Right lung (tissue), 10 donors: Measurements from ENCODE around the gene CSTPP1. TPM values are rescaled to one million over a fixed set of nuclear protein-coding genes. Genes with fewer than 3 reads are reported as not detected.
A peak's percentile ranks its signal among the peaks of the same experiment; 100 is the strongest.

Source experiments
- DNase-seq, 2 donors: peaks; one replicate each; pipeline ENCODE4 v3.0.0-alpha.2; 2013
- long read RNA-seq, 8 donors: transcript quantifications; one replicate each; lab custom pipeline, GENCODE V29; 2026
- polyA plus RNA-seq, 5 donors: library from polyadenylated mRNA; unstranded; fragments of 120-200 nt; gene quantifications; one replicate each; pipeline versions ENCODE4 v1.2.1 to v1.2.3, GENCODE V29; 2013; ENCODE audit warnings: inconsistent platforms in 1 of 5, low replicate concordance in 1 of 5; ENCODE audit not compliant: insufficient read length in 5 of 5, insufficient read depth in 1 of 5

CSTPP1 gene, protein sequence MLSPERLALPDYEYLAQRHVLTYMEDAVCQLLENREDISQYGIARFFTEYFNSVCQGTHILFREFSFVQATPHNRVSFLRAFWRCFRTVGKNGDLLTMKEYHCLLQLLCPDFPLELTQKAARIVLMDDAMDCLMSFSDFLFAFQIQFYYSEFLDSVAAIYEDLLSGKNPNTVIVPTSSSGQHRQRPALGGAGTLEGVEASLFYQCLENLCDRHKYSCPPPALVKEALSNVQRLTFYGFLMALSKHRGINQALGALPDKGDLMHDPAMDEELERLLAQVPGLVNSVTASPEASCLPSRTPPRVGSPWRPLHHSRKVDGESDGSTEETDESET
- polyA plus RNA-seq = 10 to 100 TPM; 43.7 to 52.7 (median 50.9) TPM
- long read RNA-seq, donor 1, transcript C11orf49-201 (9 exons, 1,645 nt) = minor isoform, 12 of 82 reads
- long read RNA-seq, donor 1, transcript C11orf49-223 (1 exons, 2,141 nt) = major isoform, 17 of 82 reads
- long read RNA-seq, donor 1, partial matches to known transcripts = 17 of 82 reads
- long read RNA-seq, donor 1, other reads (novel, unspliced or antisense) = 28 of 82 reads
- long read RNA-seq, donor 2, transcript C11orf49-201 (9 exons, 1,645 nt) = major isoform, 15 of 24 reads
- long read RNA-seq, donor 2, partial matches to known transcripts = 0 of 24 reads
- long read RNA-seq, donor 2, other reads (novel, unspliced or antisense) = 0 of 24 reads
- long read RNA-seq, donor 3, transcript C11orf49-201 (9 exons, 1,645 nt) = minor isoform, 6 of 172 reads
- long read RNA-seq, donor 3, transcript C11orf49-223 (1 exons, 2,141 nt) = major isoform, 24 of 172 reads
- long read RNA-seq, donor 3, partial matches to known transcripts = 120 of 172 reads
- long read RNA-seq, donor 3, other reads (novel, unspliced or antisense) = 10 of 172 reads
- long read RNA-seq, donor 4, transcript C11orf49-223 (1 exons, 2,141 nt) = major isoform, 8 of 29 reads
- long read RNA-seq, donor 4, transcript C11orf49-201 (9 exons, 1,645 nt) = major isoform, 8 of 29 reads
- long read RNA-seq, donor 4, partial matches to known transcripts = 5 of 29 reads
- long read RNA-seq, donor 4, other reads (novel, unspliced or antisense) = 5 of 29 reads
- long read RNA-seq, donor 5, transcript C11orf49-223 (1 exons, 2,141 nt) = major isoform, 18 of 43 reads
- long read RNA-seq, donor 5, transcript C11orf49-201 (9 exons, 1,645 nt) = minor isoform, 12 of 43 reads
- long read RNA-seq, donor 5, partial matches to known transcripts = 0 of 43 reads
- long read RNA-seq, donor 5, other reads (novel, unspliced or antisense) = 0 of 43 reads
- long read RNA-seq, donor 6, transcript C11orf49-201 (9 exons, 1,645 nt) = major isoform, 10 of 51 reads
- long read RNA-seq, donor 6, transcript C11orf49-223 (1 exons, 2,141 nt) = major isoform, 10 of 51 reads
- long read RNA-seq, donor 6, transcript C11orf49-207 (8 exons, 1,527 nt) = minor isoform, 5 of 51 reads
- long read RNA-seq, donor 6, partial matches to known transcripts = 5 of 51 reads
- long read RNA-seq, donor 6, other reads (novel, unspliced or antisense) = 18 of 51 reads
- long read RNA-seq, donor 7, transcript C11orf49-201 (9 exons, 1,645 nt) = major isoform, 10 of 59 reads
- long read RNA-seq, donor 7, partial matches to known transcripts = 25 of 59 reads
- long read RNA-seq, donor 7, other reads (novel, unspliced or antisense) = 13 of 59 reads
- long read RNA-seq, donor 8, transcript C11orf49-223 (1 exons, 2,141 nt) = major isoform, 6 of 21 reads
- long read RNA-seq, donor 8, partial matches to known transcripts = 8 of 21 reads
- long read RNA-seq, donor 8, other reads (novel, unspliced or antisense) = 0 of 21 reads

DNA sequence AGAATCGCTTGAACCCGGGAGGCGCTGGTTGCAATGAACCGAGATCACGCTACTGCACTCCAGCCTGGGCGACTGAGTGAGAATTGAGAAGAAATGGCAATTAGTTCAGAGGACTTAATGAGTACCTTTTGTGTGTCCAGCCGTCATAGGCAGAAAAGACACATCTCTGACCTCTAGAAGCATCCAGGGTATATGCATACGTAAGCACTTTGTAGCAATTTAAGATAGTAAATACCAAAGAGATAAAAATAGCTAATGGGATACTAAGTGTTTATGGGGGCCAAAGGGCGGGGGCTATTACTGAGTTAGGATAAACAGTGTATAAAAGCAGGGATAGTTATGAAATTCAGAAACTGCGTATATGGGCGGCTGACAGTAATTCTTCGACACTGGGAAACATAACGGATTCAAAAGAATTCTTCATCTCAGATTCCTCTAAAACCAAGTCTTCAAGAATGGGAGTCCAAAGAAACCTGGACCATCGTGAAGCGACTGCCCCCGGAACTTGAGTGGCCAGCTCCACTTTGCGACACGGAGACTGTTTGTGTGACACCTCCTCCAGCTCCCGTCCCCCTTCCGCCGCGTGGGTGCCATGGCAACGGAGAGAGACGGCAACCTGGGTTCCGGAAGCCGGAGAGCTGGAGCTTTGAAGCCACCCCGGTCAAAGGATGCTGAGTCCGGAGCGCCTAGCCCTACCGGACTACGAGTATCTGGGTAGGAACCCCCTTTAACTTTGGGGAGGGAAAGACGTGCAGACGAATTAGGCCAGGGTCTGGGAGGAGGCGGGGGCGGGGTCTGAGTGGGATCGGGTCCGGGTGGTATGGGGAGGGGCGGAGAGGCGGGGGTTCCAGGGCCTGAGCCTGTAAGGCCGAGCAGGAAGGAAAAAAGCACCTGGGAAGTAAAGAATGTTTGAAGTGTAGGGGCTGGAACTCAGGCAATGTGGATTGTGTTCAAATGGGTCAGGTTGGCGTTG is at the start of gene CSTPP1:
TSS of gene CSTPP1 (plus strand) at position 624 of the 973 bp plus-strand sequence. CDS start at position 669, 45 bp downstream.
- peak; percentile 89 to 91 for DNase-seq

DNA sequence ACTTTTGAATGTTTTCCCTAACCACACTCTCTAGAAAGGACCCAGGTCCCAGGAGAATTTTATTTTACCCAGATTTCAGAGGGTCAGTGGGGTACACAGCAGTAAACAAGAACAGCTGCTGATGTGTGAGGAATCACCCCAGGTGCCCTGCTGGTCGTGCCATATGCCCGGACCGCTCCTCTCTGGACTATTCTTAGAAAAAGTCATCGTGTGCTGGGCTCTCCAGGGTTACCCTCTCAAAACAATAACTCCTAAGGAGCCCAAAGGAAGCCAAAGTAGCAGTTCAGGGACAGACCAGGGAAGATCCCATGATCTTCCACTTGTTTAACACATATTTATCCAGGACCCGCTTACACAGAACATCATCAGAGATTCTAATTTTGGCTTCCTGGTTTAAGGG is 47.9 kb upstream of the CSTPP1 start:
- no peak for DNase-seq

DNA sequence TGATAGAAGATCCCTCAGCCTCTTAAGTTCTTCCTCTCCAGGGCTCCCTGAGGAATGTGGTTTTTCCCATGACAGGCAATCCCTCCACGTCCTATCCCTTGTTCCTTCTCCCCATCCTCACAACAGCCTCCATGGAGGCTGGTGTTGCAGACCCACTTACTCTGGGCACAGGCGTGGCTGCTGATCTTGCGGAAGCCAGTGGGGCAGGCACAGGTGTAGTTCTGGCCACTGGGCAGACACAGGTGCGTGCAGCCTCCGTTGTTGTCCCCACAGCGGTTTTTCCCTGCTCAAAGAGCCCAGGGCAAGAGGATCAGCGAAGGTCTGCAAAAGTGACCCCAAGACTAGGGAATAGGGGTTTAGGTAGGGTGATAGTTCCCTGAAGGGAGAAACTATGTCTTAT is 47.3 kb upstream of the CSTPP1 start:
- DNase-seq = no peak

DNA sequence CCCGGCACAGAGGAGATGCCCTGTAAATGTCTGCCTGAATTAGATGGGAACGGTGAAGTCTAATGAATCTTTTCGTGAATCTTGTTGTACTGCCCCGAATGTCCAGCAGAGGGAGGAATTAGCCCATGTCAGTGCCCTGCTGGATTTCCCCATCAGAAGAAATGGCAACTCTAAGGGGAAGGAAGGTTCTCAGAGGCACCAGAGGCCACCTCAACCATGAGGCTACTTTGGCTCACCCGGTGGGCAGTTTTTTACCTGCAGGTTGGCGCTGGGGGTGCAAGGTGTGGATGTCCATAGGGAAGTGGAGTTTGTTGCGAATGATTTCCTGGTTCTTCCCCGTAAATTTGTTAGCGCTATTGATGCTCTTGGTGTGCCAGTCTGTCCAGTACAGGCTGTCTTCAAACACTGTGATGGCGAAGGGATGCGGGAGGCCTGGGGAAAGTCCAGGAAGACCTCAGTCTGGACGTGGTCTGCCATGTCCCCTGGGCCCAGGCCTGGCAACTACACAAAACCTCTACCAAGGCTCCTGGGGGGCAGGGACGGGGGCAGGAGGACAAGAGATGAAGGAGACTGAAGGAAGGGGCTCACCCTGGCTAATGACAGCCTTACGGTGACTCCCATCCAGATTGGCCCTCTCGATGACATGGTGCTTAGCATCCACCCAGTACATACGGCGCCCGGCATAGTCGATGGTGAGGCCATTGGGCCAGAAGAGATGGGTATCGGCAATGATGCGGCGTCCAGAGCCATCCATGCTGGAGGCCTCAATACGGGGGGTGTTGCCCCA is 46.7 kb upstream of the CSTPP1 start:
- peak; percentile 43 to 74 for DNase-seq

DNA sequence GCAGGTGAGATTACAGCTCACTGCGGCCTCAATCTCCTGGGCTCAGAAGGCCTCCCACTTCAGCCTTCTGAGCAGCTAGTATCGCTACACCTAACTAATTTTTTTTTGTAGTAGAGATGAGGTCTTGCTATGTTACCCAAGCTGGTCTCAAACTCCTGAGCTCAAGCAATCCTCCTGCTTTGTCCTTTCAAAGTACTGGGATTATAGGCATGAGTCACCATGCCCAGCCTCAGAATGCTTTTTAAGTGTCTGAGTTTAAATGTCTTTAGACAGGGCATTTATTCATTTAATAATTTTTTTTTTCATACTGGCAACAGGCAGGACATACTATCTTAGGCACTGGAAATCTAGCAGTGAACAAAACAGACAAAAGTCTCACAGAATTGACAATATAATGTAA is 45.9 kb upstream of the CSTPP1 start:
- no peak for DNase-seq

DNA sequence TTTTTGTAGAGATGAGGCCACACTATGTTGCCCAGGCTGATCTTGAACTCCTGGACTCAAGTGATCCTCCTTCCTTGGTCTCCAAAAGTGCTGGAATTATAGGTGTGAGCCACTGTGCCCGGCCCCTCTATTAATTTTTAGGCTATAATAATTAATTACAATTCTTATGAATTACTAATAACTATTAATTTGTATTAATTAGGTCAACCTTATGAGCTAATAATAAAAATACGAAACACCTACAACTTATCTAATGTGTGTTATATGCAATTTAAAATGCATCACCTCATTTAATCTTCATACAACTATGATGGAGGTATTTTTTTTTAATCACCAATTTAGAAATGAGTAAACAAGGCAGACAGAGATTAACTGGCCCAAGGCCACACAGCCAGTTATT is 44.5 kb upstream of the CSTPP1 start:
- no peak for DNase-seq

DNA sequence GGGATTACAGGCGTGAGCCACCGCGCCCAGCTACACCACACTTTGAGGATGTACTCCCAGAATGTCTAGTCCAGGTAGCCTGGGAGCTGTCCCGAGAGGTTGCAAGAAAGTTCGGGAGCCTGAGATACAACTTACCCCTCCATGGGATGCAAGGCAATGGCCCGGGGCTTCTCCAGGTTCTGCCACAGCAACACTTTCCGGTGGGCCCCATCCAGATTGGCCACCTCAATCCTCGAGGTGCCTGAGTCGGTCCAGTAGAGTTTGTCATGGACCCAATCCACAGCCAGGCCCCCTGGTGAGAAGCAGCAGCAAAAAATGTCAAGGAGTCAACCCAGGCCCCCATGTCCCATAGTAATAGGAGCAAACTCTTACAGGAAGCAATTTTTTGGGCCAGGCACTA is 43.7 kb upstream of the CSTPP1 start:
- no peak for DNase-seq

DNA sequence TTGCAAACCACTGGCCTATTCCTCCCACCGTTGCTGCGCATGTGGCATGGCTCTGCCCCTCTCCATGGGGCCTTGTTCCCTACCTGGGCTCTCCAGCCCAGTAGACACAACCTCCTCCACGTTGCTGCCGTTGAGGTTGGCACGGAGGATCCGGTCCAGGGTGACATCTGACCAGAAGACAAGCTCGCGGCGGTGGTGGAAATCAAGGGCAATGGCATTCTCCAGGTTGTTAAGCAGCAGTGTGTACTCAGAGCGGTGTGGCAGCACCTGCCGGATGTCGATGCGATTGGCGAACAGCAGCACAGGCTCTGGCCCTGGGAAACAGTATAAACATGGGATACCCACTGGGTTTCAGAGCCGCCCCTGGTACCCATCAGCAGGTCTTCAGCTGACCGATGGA is 42.1 kb upstream of the CSTPP1 start:
- no peak for DNase-seq

DNA sequence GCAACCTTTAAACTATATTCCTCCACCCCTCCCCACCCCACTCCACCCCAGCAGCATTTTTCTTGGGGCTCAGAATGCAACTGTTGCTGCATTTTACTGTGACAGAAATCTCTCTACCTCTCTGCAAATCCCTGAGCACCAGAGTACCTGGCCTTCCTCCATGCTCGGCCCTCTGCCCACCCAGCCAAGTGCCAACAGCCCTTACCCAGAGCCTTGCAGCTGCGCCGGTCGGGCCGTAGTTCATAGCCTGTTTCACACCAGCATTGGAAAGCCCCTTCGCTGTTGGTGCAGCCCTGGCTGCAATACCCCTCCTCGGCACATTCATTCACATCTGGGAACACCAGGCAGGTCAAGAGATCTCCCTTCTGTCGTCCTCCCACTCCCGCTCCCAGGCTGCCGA is 41.6 kb upstream of the CSTPP1 start:
- DNase-seq = no peak

DNA sequence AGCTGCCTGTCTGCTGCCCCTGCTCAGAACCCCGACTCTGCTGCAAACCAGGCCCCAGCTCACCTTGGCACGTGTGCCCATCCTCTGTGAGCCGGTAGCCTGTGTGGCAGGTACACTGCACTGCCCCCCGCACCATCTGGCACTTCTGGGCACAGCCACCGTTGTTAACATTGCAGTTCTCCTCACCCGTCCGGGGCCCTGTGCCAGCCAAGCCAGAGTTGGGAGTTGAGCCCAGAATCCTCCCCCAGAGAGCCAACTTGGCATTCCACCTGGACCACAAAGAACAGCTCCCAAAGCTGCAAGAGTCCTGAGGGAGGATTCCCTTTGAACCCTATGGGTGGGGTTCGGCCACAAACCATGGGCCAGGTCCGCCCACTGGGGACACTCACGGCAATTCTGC is 40.7 kb upstream of the CSTPP1 start:
- no peak for DNase-seq

DNA sequence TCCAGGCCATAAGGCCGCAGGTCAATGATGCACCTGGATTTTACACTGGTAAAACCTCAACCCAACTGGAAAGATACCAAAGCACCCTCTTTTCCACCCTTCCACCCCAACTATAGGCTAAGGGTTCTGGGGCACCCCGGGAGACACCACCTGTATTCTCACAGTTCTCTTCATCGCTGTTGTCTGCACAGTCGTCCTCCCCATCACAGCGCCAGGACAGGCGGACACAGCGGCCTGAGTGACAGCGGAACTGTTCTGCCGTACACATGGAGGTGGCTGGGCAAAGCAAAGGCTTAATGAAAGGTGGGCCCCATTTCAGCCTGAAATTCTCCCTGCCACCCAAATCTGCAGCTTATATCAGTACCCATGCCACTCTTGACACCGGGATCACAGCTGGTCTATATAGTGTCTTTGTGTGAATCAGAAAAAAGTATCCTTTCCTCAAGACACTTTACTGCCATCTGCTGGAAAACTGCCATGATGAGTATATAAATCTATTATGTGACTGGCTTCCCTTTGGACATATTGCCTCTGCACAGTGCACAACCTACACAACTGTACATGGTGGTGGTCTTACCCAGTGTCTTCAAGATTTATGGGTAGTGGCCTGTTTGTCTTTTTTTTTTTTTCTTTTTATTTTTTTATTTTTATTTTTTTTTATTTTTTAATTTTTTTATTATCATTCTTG is 39.7 kb upstream of the CSTPP1 start:
- DNase-seq = no peak

DNA sequence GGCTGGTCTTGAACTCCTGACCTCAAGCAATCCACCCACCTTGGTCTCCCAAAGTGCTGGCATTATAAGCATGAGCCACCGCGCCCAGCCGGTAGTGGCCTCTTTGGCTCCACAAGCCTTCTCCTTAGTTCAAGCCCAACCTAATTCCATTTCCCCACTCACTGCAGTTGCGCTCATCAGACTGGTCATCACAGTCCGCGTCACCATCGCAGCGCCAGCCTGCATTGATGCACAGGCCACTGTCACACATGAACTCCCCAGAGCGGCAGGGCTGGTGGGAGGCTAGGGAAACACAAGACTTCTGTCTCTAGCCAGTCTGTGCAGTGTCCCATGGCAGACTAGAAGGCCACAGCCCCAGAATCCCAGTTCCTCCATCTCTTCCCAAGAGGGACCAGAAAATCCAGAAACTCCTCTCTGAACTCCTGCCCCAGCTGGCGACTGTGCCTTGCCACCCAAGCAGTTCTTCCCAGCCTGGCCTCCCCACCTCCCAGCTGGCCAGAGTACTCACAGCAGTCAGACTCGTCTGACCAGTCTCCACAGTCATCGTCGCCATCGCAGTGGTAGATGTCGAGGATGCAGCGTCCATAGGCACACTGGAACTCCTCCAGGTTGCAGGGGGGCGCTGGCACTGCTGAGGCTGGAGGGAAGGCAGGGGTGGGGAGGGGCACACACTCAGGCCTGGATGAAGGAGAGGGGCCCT is 38.0 kb upstream of the CSTPP1 start:
- DNase-seq = peak in 1 of 2 donors; percentile 30

DNA sequence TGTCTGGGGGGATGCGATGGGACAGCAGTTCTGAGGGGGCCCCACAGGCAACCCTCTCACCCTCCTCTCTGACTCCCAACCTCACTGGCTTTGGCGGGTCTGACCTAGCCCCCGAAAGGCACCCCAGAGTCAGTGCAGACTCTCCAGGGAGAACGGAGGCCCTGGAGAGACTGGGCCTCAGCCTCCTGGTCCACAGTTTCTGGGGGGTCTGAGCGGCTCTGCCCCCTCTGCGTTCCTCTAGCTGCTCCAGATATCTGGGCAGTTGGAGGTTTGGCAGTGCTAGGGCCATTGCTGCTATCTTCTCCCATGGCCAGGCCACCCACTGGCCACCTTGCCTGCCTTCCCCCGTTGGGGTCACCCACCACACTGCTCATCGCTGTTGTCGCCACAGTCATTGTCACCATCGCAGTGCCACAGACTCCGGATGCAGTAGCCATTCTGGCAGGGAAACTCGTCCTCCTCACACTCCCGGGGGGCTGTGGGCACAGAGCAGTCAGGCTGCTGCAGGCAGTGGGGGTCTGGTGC is 37.0 kb upstream of the CSTPP1 start:
- DNase-seq = no peak

DNA sequence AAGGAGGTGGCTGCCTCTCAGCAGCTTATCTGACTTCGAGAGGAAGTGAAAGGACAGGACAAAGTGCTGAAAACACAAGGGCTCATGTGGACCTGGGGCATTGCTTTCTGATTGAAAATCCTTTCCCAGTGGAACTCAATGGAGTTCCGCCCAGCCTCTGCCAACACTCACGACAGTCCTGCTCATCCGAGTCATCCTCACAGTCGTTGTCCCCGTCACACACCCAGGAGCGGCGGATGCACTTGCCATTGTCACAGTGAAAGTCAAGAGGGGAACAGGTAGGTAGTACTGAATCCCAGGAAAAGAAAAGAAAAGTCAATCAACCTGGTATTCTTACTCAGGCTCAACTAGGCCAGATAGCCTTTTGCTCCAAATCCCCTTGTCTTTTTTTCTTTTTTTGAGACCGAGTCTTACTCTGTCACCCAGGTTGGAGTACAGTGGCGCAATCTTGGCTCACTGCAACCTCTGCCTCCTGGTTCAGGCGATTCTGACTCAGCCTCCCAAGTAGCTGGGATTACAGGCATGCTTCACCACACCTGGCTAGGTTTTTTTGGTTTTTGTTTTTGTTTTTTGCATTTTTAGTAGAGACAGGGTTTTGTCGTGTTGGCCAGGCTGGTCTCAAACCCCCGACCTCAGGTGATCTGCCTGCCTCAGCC is 36.3 kb upstream of the CSTPP1 start:
- DNase-seq = no peak

DNA sequence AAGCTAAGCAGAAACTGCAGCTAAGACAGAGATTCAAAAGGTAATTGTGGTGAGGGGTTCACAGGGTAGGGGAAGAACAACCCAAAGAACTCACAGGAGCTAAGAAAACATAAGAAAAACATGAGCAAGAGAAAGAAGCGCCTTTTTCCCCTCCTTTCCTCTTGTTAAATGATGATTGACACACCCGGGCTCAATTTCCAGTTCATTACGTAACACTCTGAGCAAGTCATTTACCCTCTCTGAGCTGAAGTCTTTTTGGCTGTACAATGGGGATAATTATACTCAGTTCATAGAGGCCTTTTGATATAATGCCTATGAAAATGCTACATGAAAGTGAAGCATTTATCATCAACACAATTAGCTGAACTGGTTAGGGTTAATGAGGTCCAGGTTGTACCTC is 35.4 kb upstream of the CSTPP1 start:
- DNase-seq = no peak

DNA sequence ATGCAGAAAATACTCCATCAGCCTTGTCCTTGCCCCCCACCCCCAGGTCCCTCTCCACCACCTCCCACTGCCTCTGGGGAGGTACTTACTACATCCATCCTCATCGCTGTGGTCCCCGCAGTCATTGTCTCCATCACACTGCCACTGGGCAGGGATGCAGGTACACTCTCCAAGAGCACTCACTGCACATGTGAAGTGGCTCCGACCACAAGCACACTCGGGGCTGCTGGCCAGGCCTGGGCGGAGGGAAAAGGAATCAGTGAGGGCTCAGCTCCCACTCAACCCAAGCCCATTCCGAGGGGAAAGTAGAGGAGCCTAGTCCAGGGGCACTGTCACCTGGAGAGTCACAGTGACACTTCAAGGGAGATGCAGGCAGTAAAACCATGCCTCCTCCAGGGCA is 33.9 kb upstream of the CSTPP1 start:
- DNase-seq = no peak

DNA sequence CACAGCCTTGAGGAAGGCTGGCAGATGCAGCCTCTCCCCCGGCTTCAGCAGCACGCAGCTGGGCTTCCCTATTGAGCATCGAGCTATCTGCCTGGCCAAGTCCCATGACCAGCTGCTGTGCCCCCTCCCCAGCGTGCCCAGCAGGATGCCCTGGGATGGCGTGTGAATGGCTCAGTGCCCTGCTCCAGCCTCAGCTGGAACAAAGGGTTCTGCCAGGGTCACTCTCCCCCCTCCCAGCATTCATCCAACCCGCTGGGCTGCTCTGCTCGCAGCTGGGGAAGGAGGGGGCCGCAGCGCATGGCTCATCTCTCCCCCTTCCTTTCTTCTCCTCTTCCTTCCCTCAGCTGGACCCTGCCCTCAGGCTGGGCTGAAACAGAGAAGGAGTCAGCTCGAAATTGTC is 32.7 kb upstream of the CSTPP1 start:
- DNase-seq = no peak
